ENCODE measurements around the gene PVALB.

PVALB gene

GRCh38 chr22:36846271-36846670, 29.4 kb upstream of the PVALB start:
- DNase-seq (ENCODE audit: low spot score): no peak

GRCh38 chr22:36840106-36840505, 23.3 kb upstream of the PVALB start:
- DNase-seq (ENCODE audit: low spot score): no peak

- no peak for DNase-seq (ENCODE audit: low spot score)
Observed at GRCh38 chr22:36839356-36840073, 22.7 kb upstream of the PVALB start.

GRCh38 chr22:36838119-36839030, 21.5 kb upstream of the PVALB start:
- no peak for DNase-seq (ENCODE audit: low spot score)

- DNase-seq (ENCODE audit: low spot score): no peak
Observed at GRCh38 chr22:36835903-36836302, 19.1 kb upstream of the PVALB start.

GRCh38 chr22:36833073-36833472, 16.2 kb upstream of the PVALB start:
- no peak for DNase-seq (ENCODE audit: low spot score)

GRCh38 chr22:36831717-36832116, 14.9 kb upstream of the PVALB start:
- DNase-seq (ENCODE audit: low spot score): no peak

- no peak for DNase-seq (ENCODE audit: low spot score)
Observed at GRCh38 chr22:36831206-36831605, 14.4 kb upstream of the PVALB start.

- no peak for DNase-seq (ENCODE audit: low spot score)
Observed at GRCh38 chr22:36830601-36831000, 13.8 kb upstream of the PVALB start.

GRCh38 chr22:36829370-36830002, 12.7 kb upstream of the PVALB start:
- no peak for DNase-seq (ENCODE audit: low spot score)

- DNase-seq (ENCODE audit: low spot score): no peak
Observed at GRCh38 chr22:36828815-36829214, 12.0 kb upstream of the PVALB start.

- DNase-seq (ENCODE audit: low spot score): no peak
Observed at GRCh38 chr22:36826262-36826661, 9.4 kb upstream of the PVALB start.

GRCh38 chr22:36824655-36825054, 7.8 kb upstream of the PVALB start:
- DNase-seq (ENCODE audit: low spot score): no peak

GRCh38 chr22:36823186-36823839, 6.5 kb upstream of the PVALB start:
- DNase-seq (ENCODE audit: low spot score): no peak

GRCh38 chr22:36822581-36822980, 5.7 kb upstream of the PVALB start:
- DNase-seq (ENCODE audit: low spot score): no peak

- DNase-seq (ENCODE audit: low spot score): no peak
Observed at GRCh38 chr22:36819112-36819511, 2.3 kb upstream of the PVALB start.

GRCh38 chr22:36818010-36818642, 1.3 kb upstream of the PVALB start:
- DNase-seq (ENCODE audit: low spot score): no peak

- no peak for DNase-seq (ENCODE audit: low spot score)
Observed at GRCh38 chr22:36817525-36817848, 652 bp upstream of the PVALB start.

- no peak for DNase-seq (ENCODE audit: low spot score)
Observed at GRCh38 chr22:36816339-36816635, 548 bp downstream of the PVALB start.

- DNase-seq (ENCODE audit: low spot score): no peak
Observed at GRCh38 chr22:36815558-36816338, 1.1 kb downstream of the PVALB start.

- DNase-seq (ENCODE audit: low spot score): no peak
Observed at GRCh38 chr22:36814801-36815200, 2.0 kb downstream of the PVALB start.
